Gastrocnemius medialis (tissue), 4 donors: Measurements from ENCODE around the gene OCA2.

Experiments used
- POLR2A ChIP-seq, 2 donors: fragments of 450-650 bp; IDR thresholded peaks; one replicate each; pipeline ENCODE4 v1.6.1; 2017; ENCODE audit warnings: antibody characterized with exemption in 2 of 2, mild to moderate bottlenecking in 2 of 2, moderate library complexity in 2 of 2
- TF ChIP-seq, protein P1 (sequence below), 5 experiments: fragments of 450-650 bp in 3 of 5; fragments of 200-600 bp in 2 of 5; sonication (generic) in 2 of 5; IDR thresholded peaks in 4 of 5; conservative IDR thresholded peaks in 1 of 5; 1 replicate in 4 of 5; 2 replicates in 1 of 5; pipeline ENCODE4 v1.5.1; 2016 to 2019; ENCODE audit warnings: antibody characterized with exemption in 5 of 5, mild to moderate bottlenecking in 3 of 5, moderate library complexity in 3 of 5

DNA sequence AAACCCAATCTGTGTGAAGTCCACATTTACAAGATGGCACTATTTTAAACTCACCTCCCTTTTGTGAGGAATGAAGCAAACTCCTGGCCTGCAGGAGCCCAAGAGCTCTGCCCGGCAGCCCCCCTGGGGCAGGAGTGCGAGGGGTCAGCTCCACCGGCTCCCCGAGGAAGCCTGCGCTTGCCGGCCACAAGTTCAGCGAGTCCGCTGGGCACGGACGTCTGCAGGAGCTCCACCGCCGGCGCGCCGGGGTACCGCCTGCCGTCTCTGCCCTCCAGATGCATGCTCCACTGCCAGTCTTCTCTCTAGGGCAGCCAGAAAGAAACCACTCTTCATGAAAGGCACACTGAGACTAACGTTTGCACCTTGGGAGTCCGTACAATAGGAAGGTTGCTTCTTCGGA lies 17.5 kb downstream of the OCA2 start:
- no peak for TF ChIP-seq POLR2A (IDR thresholded peaks at IDR 0.05)
- TF ChIP-seq, protein P1, sequence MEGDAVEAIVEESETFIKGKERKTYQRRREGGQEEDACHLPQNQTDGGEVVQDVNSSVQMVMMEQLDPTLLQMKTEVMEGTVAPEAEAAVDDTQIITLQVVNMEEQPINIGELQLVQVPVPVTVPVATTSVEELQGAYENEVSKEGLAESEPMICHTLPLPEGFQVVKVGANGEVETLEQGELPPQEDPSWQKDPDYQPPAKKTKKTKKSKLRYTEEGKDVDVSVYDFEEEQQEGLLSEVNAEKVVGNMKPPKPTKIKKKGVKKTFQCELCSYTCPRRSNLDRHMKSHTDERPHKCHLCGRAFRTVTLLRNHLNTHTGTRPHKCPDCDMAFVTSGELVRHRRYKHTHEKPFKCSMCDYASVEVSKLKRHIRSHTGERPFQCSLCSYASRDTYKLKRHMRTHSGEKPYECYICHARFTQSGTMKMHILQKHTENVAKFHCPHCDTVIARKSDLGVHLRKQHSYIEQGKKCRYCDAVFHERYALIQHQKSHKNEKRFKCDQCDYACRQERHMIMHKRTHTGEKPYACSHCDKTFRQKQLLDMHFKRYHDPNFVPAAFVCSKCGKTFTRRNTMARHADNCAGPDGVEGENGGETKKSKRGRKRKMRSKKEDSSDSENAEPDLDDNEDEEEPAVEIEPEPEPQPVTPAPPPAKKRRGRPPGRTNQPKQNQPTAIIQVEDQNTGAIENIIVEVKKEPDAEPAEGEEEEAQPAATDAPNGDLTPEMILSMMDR (IDR thresholded peaks at IDR 0.05 in 4 of 5, conservative IDR thresholded peaks at IDR 0.05 in 1 of 5) = no peak
